GM12891 (cell line): ENCODE measurements around the gene BAIAP2.

ENCODE experiments used
- DNase-seq: peaks from one replicate; pipeline ENCODE4 v3.0.0; 2011; ENCODE audit warnings: low spot score; ENCODE audit not compliant: insufficient read length
- FAIRE-seq: peaks from 2 replicates; lab custom pipeline; 2011; peaks lifted over from hg19 to GRCh38; lab: Jason Lieb, UNC
- PAX5 ChIP-seq: IDR thresholded peaks from 2 replicates; pipeline ENCODE4 v1.6.1; 2011; ENCODE audit warnings: low read length, moderate library complexity, mild to moderate bottlenecking; ENCODE audit not compliant: insufficient read depth, severe bottlenecking
- POLR2A ChIP-seq: IDR thresholded peaks from 2 replicates; pipeline ENCODE4 v1.6.1; 2011; ENCODE audit warnings: low read depth, low read length, control low read depth
- POLR2AphosphoS5 ChIP-seq: IDR thresholded peaks from 2 replicates; pipeline ENCODE4 v1.6.1; 2011; ENCODE audit warnings: low read depth, low read length, control low read depth
- POU2F2 ChIP-seq: IDR thresholded peaks from 2 replicates; pipeline ENCODE4 v1.6.1; 2011; ENCODE audit warnings: low read depth, mild to moderate bottlenecking, control low read depth, low read length, moderate library complexity
- SPI1 ChIP-seq: IDR thresholded peaks from 2 replicates; pipeline ENCODE4 v1.6.1; 2011; ENCODE audit warnings: low read depth, low read length, control low read depth
- TAF1 ChIP-seq: IDR thresholded peaks from 2 replicates; pipeline ENCODE4 v1.6.1; 2011; ENCODE audit warnings: low read depth, low read length, control low read depth

Gene BAIAP2

DNA sequence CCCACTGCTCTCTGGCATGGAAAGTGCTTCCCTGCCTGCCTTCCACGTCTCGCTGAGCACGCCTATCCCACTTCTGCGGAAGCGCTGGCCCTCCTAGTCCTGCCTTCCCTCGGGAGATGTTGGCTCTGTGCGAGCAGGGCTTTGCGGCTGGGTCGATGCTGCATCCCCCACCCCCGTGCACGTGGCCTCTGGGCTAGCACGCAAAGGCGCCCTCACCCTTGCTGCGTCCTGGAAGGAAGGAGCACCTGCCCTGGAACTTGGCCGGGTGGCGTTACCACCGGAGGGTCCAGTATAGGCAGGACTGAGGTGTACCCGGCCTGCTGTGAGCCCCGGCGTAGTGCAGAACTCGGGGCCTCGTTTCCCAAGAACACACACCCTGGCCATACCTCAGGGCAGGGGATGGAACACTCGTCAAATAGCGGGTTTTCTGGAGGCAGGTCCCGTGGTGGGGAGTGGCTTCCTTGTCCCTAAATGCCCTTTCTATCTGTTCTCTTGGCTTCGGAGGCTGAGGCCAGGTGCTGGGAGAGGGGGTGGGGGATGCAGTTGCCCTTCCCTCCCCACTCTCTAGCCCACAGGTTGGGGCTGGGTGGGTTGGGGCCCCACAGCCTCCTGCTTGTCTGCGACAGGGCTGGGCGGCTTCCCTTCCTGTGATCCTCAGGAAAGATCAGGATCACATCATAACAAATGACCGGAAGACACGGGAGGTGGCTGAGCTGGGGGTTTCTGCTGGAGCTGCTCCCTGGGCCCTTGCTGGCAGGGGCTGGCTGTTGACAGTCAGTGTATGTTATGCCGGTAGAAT, 17.4 kb downstream of the BAIAP2 start:
- DNase-seq = no peak
- FAIRE-seq = no peak
- no peak for TF ChIP-seq TAF1
- TF ChIP-seq POLR2A = no peak
- no peak for TF ChIP-seq PAX5
- TF ChIP-seq POLR2AphosphoS5 = no peak
- TF ChIP-seq SPI1 = no peak
- no peak for TF ChIP-seq POU2F2

DNA sequence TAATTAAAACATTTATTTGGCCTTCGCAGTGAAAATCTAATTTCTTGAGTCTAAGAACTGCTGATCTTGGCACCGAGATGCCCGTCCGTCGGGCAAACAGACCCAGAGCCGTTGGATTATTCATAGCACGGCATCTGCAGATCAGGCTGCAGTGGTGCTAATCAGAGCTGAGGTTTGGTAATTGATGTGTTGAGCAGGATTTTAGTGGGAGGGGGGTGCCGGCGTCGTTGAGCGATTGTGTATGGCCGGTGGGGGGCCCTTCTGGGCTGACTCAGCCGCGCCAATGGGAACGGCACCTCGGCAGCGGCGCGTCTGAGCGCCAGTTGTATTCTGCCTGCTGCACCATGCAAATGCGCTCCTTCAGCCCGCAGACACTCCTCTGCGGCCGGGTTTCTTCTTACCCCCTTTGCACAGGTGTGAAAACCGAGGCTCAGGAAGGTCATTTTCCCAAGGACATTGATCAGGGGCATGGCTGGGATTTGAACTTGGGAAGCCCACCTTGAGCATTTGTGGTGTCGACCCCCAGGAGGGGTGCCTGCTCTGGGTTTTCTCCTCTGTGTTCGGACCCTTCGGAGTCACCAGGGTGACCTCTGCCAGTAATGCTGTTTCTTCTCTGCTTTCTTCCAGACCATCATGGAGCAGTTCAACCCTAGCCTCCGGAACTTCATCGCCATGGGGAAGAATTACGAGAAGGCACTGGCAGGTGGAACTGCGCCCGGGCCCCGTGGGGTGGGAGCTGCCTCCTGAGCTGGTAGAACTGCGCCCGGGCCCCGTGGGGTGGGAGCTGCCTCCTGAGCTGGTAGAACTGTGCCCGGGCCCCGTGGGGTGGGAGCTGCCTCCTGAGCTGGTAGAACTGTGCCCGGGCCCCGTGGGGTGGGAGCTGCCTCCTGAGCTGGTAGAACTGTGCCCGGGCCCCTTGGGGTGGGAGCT, 18.4 kb downstream of the BAIAP2 start:
- no peak for DNase-seq
- no peak for FAIRE-seq
- TF ChIP-seq TAF1 (no peak), PAX5 (no peak), POU2F2 (no peak), POLR2AphosphoS5 (no peak), POLR2A (no peak), SPI1 (no peak)

DNA sequence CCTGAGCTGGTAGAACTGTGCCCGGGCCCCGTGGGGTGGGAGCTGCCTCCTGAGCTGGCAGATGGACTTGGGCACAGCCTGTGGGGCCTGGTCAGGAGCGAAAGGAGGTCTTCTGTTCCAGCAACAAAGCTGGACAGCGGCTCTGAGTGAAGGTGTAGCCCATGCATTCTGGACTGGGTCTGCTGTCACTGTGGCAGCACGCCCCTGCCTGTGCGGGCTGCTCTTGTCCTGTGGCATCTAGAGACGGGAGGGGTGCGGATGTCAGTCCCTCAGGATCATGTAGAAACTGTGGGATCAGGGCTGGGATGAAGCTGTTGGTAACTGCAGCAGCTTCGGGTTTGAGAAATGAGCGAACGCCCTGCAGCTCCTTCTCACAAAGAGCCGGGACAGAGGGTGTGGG, 19.4 kb downstream of the BAIAP2 start:
- FAIRE-seq = no peak
- no peak for DNase-seq
- no peak for TF ChIP-seq POU2F2
- TF ChIP-seq POLR2AphosphoS5 = no peak
- TF ChIP-seq TAF1 = no peak
- no peak for TF ChIP-seq SPI1
- no peak for TF ChIP-seq PAX5
- no peak for TF ChIP-seq POLR2A

DNA sequence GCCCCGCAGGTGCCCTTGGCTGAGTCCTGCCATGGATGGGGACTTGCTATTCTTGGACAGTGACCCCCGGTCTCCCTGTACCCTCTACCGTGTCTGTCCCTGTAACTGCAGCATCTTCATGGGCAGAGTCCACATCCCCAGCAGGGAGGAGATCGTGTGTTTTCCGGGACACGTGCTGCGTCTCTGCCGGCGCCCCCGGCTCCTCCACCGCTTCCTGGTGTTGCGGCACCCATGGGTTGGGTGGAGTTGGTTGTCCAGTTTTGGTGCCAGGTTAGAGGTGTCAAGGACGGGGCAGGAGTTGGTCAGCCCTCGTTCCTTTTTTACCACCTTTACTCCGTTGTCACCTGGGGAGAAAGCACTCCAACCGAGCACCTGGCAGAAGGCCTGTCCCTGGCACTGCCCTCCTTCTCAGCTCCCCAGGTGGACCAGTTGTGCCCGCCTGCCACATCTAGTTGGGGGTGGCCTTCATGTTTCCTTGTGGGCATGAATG, 20.0 kb downstream of the BAIAP2 start:
- TF ChIP-seq POLR2A = no peak
- TF ChIP-seq POLR2AphosphoS5 = no peak
- TF ChIP-seq SPI1 = no peak
- TF ChIP-seq POU2F2 = no peak
- no peak for TF ChIP-seq PAX5
- no peak for TF ChIP-seq TAF1
- no peak for FAIRE-seq
- no peak for DNase-seq

DNA sequence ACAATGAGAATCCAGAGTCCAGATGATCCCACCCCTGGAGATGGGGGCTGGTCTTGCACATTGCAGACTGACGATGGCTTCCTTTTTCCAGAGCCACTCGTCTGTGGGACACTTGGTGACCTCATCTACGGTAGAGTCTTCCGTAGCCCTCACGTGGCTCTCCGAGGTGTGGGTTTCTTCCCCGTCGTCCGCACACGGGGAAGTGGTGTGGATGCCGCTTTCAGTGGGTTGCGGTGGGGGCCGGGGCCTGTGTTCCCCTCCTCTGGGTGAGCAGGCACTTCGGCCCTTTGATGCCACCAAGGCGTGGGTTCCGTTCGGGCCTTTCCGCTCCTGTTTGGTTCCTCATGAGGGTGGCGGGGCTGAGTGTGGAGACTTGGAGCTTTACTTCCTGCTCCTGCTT, 21.4 kb downstream of the BAIAP2 start:
- FAIRE-seq = no peak
- DNase-seq = no peak
- TF ChIP-seq POU2F2 = no peak
- TF ChIP-seq TAF1 = no peak
- TF ChIP-seq PAX5 = no peak
- TF ChIP-seq POLR2AphosphoS5 = no peak
- no peak for TF ChIP-seq POLR2A
- TF ChIP-seq SPI1 = no peak

DNA sequence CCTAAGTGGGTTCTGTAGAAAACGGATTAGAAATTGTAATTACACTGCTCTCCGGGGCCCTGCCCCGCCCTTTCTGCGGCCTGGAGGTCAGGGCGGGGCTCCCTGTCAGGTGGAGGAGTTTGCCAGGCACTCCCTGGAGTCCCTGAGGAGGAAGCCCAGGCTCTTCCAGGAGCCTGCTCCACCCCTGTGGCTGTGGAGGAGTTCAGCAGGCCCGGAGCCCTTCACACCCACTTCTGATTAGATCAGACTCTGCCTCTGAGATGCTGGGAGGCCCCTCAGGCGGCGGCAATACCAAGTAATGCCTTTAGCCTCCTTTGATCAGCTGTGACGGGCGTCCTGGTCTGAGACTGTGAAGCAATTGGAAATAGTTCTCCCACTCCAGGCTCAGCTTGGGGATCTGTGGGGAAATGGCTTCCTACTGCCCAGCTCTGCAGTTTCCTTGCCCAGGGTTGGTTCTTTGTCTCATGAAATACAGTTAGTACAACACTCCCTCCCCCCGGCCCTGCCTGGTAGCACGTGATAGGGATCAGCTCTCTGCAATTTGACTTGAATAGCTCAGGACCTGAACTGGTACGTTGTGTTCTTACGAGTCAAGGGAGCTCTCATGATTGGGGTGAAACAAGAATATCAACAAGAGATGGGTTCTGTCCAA, 22.3 kb downstream of the BAIAP2 start:
- DNase-seq = no peak

DNA sequence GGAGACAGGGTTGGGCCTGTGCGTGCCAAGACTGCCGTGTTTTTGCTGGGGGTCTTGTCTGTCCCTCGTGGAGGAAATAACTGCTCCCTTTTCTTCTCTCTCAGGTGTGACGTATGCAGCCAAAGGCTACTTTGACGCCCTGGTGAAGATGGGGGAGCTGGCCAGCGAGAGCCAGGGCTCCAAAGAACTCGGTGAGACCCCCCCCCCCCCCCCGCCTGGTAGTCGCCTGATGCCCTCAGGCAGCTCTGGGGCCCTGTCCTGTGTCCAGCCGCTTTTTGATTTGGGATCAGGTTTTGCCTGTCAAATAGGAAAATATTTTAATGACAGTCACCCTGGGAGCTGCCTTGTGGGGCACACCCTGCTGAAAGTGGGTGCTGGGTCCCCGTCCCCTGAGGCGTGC, 22.8 kb downstream of the BAIAP2 start:
- FAIRE-seq (no peak), DNase-seq (no peak)
- TF ChIP-seq SPI1 (no peak), POU2F2 (no peak), POLR2A (no peak), TAF1 (no peak), POLR2AphosphoS5 (no peak), PAX5 (no peak)

More for the DNA sequence above, 22.3 kb downstream of the BAIAP2 start:
- FAIRE-seq = no peak
- no peak for TF ChIP-seq PAX5

DNA sequence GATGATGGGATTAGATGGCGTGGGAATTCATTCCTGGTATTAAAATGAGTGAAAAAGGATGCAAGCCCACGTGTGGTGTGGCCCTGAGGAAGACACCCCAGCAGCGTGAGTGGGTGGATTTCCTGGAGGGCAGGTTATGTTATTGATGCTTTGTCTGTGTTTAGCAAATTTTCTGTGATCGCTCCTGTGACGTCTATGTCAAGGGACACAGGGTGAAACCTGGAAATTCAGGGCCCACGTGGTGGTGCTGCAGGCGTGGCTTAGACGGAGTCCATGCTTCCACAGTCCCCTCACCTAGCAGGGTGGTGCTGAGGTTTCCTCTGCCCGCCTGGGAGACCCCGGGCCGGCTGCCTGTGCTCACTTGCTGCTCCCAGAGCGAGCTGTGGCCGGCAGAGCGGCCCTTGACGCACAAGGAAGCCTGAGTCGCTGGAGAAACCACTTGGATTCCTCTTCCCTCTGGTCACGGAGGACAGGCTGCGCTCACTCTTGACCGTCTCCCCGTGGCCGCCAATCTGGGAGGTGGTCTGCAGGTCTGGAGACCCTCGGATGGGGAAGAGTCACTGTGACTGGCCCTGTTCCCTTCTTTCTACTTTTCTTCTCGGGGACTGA, 23.4 kb downstream of the BAIAP2 start:
- TF ChIP-seq TAF1 = no peak
- TF ChIP-seq PAX5 = no peak
- no peak for TF ChIP-seq POU2F2
- no peak for TF ChIP-seq POLR2AphosphoS5
- TF ChIP-seq SPI1 = no peak
- TF ChIP-seq POLR2A = no peak
- FAIRE-seq = no peak
- no peak for DNase-seq
